Neural cell (in vitro differentiated cells): Measurements from ENCODE around the gene CLEC2D.

Source experiments
- EP300 ChIP-seq: fragments of 450-650 bp; conservative IDR thresholded peaks from 2 replicates; pipeline ENCODE4 v1.6.1; 2014; ENCODE audit warnings: antibody characterized with exemption, mild to moderate bottlenecking, moderate library complexity; ENCODE audit not compliant: poor library complexity, severe bottlenecking
- EZH2 ChIP-seq: fragments of 200-600, 300-800 bp; shearing (Covaris generic), sonication (generic); IDR thresholded peaks from 2 replicates; pipeline ENCODE4 v1.6.1; 2014; ENCODE audit warnings: antibody characterized with exemption, low read length, borderline replicate concordance, mild to moderate bottlenecking; ENCODE audit not compliant: insufficient read depth, poor library complexity, severe bottlenecking
- MXI1 ChIP-seq: fragments of 450-650 bp; conservative IDR thresholded peaks from 2 replicates; pipeline ENCODE4 v1.6.1; 2014; ENCODE audit warnings: antibody characterized with exemption, mild to moderate bottlenecking; ENCODE audit not compliant: poor library complexity, severe bottlenecking
- POLR2AphosphoS5 ChIP-seq: IDR thresholded peaks from 2 replicates; pipeline ENCODE4 v1.6.1; 2012
- RAD21 ChIP-seq: fragments of 450-650 bp; conservative IDR thresholded peaks from 2 replicates; pipeline ENCODE4 v1.6.1; 2014; ENCODE audit warnings: antibody characterized with exemption, mild to moderate bottlenecking, moderate library complexity
- SMC3 ChIP-seq: fragments of 450-650 bp; conservative IDR thresholded peaks from 2 replicates; pipeline ENCODE4 v1.6.1; 2014; ENCODE audit warnings: antibody characterized with exemption, mild to moderate bottlenecking, moderate library complexity; ENCODE audit not compliant: poor library complexity
- TAF1 ChIP-seq: IDR thresholded peaks from 2 replicates; pipeline ENCODE4 v1.6.1; 2012; ENCODE audit warnings: low read depth
- TF ChIP-seq, protein P1 (sequence below): fragments of 450-650 bp; IDR thresholded peaks from 2 replicates; pipeline ENCODE4 v1.5.1; 2014; ENCODE audit warnings: antibody characterized with exemption, mild to moderate bottlenecking, moderate library complexity; ENCODE audit not compliant: poor library complexity, severe bottlenecking
- TF ChIP-seq, protein P2 (sequence below): IDR thresholded peaks from 2 replicates; pipeline ENCODE4 v1.6.1; 2012; ENCODE audit warnings: borderline replicate concordance

DNA sequence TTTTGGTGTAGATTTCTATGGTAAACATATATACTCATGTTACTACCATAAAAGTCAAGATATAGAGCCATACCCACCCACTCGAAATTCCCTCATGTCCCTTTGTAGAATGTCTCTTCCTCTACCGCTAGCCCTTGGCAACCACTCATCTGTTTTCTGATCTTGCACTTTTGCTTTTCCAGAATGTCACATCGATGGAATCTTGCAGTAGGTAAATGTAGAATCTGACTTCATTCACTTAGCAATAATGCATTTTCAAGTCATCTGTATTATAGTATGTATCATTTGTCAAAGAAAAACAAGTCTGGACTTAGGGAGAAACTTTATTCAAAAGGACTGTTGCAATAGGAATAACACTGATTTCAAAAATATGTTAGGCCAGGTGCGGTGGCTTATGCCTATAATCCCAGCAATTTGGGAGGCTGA, 19.3 kb upstream of the CLEC2D start:
- TF ChIP-seq, protein P1, sequence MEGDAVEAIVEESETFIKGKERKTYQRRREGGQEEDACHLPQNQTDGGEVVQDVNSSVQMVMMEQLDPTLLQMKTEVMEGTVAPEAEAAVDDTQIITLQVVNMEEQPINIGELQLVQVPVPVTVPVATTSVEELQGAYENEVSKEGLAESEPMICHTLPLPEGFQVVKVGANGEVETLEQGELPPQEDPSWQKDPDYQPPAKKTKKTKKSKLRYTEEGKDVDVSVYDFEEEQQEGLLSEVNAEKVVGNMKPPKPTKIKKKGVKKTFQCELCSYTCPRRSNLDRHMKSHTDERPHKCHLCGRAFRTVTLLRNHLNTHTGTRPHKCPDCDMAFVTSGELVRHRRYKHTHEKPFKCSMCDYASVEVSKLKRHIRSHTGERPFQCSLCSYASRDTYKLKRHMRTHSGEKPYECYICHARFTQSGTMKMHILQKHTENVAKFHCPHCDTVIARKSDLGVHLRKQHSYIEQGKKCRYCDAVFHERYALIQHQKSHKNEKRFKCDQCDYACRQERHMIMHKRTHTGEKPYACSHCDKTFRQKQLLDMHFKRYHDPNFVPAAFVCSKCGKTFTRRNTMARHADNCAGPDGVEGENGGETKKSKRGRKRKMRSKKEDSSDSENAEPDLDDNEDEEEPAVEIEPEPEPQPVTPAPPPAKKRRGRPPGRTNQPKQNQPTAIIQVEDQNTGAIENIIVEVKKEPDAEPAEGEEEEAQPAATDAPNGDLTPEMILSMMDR = no peak
- no peak for TF ChIP-seq SMC3
- TF ChIP-seq EZH2 = no peak
- TF ChIP-seq MXI1 = no peak
- no peak for TF ChIP-seq EP300
- TF ChIP-seq TAF1 = no peak
- TF ChIP-seq RAD21 = no peak
- TF ChIP-seq, protein P2, sequence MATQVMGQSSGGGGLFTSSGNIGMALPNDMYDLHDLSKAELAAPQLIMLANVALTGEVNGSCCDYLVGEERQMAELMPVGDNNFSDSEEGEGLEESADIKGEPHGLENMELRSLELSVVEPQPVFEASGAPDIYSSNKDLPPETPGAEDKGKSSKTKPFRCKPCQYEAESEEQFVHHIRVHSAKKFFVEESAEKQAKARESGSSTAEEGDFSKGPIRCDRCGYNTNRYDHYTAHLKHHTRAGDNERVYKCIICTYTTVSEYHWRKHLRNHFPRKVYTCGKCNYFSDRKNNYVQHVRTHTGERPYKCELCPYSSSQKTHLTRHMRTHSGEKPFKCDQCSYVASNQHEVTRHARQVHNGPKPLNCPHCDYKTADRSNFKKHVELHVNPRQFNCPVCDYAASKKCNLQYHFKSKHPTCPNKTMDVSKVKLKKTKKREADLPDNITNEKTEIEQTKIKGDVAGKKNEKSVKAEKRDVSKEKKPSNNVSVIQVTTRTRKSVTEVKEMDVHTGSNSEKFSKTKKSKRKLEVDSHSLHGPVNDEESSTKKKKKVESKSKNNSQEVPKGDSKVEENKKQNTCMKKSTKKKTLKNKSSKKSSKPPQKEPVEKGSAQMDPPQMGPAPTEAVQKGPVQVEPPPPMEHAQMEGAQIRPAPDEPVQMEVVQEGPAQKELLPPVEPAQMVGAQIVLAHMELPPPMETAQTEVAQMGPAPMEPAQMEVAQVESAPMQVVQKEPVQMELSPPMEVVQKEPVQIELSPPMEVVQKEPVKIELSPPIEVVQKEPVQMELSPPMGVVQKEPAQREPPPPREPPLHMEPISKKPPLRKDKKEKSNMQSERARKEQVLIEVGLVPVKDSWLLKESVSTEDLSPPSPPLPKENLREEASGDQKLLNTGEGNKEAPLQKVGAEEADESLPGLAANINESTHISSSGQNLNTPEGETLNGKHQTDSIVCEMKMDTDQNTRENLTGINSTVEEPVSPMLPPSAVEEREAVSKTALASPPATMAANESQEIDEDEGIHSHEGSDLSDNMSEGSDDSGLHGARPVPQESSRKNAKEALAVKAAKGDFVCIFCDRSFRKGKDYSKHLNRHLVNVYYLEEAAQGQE = no peak
- TF ChIP-seq POLR2AphosphoS5 = no peak
